GM21576 (cell line): ENCODE data around the gene MEIS2.

Experiments
- ATAC-seq: cut with Tn5 transposase; IDR thresholded peaks from one replicate; pipeline ENCODE4 v1.9.1; 2021; ENCODE audit warnings: mild to moderate bottlenecking, moderate library complexity; ENCODE audit not compliant: unreplicated experiment

The MEIS2 gene

DNA sequence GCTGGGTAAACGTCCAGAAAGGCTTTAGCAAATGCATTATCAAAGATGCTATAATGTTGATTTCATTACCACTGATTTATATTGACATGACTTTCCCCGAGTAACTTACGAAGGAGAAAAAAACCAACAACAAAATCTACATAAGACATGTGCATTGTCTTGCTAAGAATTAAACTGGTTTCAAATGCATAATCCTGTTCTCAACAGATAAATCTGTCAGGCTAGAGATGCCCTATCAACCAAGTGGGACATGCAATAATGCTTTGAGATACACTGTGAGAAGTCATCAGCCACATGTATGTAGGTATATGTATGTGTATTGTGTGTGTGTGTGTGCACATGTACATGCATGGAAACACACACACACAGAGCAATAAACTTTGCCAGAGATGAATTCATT, 195.6 kb downstream of the MEIS2 start:
- ATAC-seq = no peak

DNA sequence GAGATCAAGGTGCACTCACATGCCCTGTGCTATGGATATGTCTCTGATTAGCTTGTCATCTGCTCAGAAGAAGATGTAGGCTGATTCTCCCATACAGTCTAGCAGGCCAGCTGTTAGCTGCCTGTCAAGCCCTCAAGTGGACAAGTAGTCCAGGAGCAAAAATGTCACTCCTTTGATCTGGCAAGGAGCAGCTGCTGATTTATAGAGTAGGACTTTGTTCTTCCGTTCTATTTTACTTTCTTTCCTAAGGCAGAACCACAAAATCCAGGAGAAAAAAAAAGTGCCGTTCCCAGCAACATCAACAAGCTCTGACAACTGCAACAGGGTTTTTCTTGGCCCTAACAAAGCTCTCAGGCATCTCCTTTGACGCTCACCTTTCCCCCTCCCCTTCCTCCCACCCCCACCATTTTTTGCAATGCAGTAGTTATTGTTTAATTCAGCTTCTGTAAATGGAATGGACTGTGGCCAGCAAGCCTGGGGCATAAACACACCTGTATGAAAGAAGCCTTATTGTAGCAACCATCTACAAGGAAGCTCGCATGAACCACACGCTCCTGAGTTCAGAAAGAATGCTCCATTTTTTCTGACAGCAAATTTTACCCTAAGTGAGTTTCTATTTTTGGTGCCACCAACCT, 196.3 kb downstream of the MEIS2 start:
- ATAC-seq = no peak

DNA sequence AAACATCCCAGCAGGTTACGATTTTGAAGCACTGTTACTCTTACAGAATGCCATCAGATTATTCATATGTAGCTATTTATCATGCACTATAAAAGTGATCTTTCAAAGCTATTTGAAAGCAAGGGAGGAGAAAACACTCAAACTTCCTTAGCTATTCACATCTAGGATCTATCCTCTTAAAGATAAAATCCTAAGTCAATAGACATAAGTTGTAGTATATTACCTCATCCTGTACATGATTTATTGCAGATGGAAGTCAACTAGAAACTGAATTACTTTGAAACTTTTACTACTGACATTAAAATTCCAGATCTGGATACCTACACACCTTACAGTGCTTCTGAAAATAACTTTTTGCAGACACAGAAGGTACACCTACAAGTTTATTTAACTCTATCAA, 197.2 kb downstream of the MEIS2 start:
- ATAC-seq = no peak

DNA sequence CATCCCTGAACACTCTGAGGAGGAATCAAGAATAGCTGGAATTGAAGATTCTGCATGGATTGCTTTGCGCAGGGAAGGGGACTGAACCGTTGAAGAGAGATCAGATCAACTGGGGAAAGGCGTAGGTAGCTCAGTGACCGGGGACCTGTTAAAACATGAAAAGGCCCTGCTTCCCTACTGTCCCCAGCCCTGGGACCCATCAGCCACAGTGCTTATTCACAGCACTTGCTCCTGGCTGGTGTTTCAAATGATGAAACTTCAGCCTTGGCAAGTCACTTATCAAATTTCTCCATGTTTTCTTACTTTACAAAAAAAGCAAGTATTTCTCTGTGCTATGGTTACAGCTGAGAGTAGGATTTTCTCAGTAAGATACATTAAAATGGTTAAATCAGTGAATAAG, 199.3 kb downstream of the MEIS2 start:
- no peak for ATAC-seq

DNA sequence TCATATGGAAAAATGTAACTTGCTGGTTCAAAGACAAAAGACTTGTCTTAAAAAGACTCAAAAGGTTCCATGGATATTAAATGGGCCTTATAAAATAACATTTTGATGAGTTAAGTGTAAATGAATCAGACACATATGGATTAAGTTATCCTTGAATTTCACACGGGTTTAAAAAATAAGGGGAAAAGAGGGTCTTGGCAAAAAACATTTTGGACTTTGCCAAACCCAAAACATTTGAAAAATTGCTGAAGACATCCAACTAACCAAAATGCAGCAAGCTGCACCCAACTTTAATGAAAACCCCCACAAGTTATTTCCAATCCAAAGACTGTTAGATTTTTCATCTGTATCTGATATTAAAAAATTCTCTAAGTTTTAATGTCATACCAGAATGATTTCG, 200.7 kb downstream of the MEIS2 start:
- no peak for ATAC-seq

DNA sequence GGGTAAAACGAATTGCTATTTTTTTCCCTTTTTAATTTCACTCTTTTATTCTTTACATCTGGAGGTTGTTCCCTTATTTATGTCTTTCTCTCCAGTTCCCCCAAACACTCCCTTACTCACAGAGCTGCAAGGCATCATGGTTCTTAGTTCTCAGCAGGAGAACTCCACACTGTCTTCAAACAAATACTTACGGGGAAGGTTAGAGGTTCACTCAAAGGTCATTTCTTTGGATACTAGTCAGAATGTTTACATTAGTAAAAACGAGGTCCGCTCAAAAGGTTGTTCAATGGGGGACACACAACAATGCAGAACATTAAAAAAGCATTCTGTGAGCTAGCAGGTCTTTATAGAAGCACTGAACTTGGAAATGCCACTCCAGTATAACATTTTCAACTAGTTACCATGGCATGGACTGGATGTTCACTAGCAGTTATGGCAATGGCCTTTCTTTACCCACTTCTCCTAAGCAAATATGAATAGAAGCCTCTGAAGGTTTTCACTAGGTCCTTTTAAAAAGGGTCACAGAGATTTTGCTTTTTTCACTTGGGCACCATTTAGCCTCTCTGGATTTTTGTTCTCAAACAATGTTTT, 201.7 kb downstream of the MEIS2 start:
- ATAC-seq = no peak

DNA sequence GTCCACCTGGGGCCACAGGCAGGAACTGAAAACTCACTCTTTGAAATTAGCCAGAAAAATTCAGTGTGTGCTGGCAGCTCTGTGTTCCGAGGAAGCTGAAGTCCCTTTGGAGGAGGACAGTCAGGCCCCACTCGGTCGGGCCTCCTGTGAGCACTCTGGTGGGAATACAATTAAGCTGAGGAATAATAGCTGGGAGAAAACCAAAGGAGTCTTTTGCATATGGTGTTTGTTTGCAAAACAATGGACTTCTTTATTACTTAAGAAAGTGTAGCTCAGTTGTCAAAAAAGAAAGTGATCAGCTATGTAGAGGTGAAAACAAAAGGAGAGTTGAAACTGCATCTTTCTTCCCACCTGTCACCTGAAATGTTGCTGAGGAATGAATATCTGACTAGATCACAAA, 202.5 kb downstream of the MEIS2 start:
- ATAC-seq = no peak

DNA sequence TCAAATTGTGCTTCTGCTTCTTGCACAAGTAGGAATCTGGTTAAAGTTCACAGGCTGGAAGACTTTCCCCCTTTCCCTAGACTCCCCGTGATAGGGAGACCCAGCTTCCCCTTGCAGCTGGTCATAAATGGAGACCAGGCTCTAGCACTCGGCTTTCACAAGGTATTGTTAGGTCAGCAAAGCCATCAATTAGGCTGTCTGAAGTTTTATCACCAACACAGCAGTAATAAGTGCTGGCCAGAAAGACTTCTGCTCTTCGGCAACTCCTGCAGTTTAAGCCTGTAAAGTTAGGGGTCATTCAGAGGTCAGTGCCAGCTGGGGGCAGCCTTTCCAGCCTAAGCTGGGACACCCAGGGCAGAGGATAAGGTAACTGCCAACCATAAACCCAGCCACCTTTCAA, 203.4 kb downstream of the MEIS2 start:
- no peak for ATAC-seq

DNA sequence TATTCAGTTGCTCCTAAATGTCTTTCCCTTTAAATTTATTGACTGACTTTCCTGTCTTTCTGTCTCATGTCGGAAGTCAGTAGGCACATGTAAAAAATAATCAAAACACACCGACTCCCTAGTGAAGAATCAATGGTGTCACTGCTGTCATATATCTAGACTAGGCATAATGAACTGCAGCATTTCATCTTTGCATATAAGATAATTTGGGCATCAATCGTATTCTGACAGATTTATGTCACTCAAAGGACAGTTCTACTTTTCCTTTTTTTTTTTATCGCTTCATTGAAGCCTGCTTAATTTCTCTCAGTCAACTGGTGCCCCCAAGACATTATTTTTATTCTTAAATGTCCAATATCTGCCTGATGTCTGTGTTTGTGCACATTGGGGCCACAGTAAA, 206.3 kb downstream of the MEIS2 start:
- ATAC-seq = no peak

DNA sequence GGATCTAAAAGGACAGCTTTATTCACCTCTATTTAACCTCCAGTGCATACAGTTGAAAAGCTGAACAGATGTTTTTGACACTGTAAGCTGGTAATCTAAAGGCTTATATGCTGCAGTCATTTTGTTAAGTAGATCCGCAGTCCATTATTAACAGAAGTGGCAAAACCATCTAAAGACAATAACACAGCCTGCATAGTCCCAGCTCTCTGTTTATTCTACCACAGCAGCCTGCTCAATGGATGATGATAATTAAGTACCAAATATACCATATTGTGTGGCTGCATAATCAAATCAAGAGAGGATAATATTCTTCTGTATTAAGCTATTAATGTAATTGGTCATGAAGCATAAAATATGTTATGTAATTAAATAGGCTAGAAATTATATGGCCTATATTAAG, 207.1 kb downstream of the MEIS2 start:
- ATAC-seq = no peak

DNA sequence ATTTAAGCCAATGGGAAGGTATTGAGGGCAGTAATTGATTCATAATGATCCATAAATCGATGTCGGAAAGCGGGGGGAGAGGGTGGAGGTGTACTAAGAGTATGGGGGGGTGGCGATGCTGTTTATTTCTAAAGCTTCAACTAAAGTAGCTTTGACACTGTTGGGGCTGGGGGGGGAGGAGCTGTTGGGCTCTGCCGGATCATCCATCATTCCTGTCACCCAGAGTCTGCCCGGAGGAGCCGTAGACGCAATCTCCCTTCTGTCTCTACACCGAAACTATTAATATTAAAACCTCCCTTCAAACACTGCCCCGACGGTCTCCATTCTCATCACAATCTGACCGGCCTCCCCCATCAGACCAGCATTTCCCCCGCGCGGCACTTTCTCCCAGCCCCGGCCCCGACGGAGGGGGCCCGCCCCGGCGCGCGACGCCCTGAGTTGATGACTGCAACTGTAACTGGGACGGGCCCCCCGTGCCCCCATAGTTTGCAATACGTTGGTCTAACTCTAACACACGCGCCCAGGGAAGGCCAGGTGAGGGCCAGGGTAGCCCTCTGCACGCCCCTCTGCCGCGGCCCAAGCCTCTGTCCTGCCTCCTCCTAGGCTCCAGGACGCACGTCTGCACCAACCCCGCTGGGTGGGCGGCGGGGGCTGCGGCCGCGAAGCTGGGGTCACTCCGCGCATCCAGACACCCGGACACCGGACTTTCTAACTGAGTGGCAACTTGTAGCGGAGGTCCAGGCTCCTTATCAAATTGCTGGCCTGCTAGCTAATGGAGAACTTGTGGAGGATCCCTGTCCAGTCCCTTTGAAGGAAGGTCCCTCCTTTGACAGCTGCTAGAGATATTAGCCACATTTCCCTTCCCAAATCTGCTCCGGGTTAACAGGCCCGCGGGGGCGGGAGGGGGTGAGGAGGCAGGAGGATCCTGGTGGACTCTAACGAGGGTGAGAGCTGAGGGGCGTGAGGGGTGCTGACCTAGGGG, 212.0 kb downstream of the MEIS2 start:
- no peak for ATAC-seq

DNA sequence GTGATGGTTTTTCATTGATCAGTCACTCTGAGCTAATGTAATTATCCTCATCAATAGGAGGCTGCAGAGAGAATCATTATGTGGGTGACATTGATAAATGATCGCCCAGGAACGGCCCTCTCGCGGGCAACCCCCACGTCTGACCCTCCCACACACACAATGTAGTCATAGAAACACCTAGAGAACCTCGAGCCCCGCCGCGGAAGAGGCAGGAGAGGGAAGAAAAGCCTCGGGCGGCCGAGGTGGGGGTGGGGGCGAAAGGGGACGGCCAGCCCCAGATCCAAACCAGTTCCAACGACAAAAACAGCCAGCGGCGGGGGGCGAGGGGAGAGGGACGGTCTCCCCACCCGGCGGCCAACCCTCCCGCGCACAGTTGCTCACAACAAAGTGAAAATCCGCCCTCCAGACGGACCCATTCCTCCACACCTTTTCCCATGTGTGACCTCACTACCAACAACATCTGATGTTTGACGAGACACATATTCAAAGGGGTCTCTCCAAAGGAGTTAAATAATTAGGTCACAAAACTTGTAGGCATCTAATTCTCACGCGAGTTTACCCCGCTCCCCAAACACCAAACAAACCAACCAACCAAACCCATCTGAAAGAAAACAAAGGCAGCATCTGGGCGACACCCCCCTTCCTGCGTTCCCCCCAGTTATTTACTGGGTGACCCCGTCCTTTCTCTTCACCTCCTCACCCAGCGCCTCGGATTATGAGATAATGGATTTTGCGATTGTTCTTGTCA, 213.0 kb downstream of the MEIS2 start:
- ATAC-seq = no peak

DNA sequence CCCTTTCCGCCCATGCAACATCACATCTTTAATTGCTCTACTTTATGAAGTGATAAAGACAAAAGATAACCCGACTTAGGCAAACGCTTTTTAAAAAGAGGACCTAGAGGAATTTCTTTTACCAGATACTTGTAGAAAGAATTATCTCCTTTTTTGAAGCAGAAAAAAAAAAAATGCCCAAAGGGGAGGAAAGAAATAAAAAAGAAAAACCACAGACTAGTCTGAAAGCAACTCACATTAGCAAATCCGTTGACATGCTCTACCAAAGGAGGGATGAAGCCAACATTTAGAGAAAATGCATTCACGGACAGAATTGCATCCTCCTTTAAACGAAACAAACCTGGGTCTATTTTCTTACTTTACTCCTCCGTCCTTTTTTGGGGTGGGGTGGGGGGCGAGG, 213.6 kb downstream of the MEIS2 start:
- no peak for ATAC-seq

DNA sequence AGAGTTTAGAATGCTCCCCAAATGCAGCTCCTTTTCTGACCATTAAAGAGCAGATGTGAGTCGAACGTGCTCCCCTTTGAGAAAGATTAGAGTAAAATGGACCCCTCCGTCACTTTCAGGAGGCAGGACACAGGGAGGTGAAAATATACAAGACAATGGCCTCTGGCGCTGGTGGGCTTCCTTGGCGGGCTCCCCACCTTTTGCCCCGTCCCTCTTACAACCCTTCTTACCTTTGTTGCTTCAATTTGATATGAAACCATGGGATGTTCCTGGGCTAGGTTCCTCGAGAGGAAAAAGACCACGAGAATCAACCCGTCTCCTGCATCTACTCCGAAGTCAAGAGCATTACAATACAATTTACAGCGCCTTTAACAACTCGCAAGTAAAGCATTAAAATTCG, 214.2 kb downstream of the MEIS2 start:
- ATAC-seq = no peak

DNA sequence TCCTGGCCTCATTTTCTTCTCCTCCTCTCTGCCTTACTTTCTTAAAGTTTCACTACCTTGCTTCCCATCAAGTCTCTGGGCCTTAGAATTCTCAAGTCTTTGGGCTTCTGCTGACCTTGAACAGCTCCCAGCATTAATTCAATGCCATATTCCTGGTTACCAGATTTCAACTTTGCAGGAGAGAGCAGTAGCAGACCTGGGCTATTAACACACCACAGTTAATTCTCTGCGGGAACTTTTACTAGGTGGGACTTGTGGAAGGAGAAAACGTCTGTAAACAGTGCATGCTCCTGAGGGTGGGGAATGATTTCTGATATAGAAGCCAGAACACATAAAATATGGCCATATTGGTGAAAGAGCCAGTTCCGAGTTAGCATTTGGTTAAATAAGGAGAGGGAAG, 214.6 kb downstream of the MEIS2 start:
- no peak for ATAC-seq

DNA sequence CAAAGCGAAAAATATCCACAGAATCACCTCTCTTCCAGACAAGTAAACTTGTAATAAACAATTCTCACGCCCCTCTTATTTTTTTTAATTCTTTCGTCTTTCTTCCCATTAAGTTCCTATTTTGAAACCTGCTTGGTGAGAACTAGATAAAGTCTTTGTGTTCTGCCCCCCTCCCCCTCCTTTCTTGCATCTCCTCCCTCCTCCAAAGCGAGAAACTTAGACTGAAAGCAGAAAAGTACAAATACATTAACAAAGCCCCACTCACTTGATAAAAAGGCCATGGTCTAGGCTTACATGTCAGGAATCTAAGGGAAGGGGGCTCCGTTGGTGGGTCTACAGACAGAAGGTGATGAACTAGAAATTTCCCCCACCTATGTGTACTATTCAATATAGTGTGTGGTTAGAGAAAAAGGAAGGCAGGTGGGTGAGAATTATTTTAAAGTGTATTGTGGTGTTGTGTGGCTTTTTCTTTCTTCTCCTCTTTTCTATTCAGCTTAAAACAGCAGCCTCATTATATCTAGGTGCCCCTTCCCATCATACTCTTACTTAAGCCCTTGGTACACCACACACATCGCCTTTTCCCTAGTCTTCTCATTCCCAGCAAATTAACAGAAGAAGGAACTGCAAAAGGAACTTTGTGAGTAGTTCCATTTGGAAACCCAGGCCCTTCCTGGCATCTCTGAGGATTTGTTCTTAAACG, 215.3 kb downstream of the MEIS2 start:
- no peak for ATAC-seq

DNA sequence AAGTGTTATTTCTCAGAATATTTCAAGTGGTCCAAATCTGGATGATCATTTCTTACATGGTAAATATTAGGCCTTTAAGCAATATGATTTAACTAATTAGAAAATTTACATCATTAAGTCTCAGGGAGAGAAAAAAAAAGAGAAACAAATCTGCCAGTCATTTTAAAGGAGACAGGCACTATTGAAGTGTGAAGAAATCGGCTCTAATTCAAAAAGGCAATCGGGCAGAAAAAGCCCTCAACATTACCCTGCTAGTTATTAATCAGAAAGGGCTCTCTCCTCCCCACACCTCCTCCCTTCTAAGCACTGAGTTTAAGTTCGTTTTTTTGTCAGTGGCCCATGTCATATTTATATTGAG, 215.9 kb downstream of the MEIS2 start:
- ATAC-seq = no peak

DNA sequence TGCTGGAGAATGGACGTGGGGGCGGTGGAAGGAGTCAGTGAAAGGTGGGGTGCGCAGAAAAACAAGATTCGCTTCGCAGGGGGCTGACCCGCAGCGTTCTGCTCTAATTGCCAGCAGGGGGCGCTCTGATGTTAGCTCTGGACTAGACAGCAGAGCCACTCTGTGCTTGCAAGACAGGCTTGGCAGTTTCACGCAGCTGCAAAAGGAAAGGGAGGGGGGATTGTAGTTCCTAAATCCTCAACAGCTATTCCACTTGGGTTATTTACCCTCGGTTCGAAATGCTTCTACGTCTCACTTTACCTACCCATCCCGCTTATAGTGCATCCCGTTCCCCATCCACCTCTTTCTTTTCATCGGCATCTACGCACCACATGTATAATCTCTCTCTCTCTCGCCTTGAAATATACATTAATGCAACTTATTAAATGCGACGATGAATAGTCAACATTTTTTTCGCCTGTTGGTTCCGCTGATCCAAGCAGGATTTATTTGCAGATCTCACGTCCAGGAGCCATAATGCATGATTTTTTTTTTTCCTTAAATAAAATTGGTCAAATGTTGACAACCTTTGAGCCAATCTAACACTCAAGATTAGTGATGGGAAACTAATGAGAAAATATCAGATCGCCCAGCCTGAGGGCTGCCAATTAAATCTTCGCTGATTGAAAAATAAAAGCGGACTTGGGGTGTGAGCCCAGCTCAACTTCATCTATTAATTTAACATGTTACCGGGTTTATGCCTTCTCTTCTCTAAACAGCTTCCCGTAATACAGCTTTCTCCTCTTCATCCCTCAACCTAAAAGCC, 216.4 kb downstream of the MEIS2 start:
- ATAC-seq = peak; percentile 79

DNA sequence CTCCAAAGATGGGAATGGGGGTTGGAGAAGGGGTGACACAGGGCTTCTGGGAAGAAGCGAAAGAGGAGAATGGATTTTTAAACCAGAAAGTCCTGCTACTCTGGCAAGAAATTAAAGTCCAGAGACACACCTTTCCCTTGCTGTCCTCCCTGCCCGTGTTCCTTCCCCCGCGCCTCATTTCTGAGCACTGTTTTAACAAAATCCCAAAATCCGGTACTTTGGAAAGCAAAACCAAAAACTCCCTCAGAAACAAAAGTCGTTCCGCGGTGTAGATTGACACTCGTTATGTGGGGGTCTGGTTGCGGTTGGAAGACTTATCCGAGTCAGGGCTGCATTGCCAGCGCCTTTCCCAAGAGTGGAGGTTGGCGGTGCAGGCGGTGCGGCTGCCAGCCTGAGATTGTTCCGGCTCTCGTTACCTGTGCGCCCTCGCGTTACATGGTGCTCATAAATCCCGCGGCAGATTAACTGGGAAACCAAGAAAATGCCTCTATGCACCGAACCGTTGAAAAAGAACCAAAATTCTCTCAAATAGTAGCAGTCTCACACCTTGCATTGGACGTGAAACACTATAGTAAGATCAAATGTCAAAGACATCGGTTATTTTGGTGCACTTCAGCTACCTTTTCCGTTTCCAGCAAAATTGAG, 217.7 kb downstream of the MEIS2 start:
- no peak for ATAC-seq
